ENCODE results near the gene SYT9.

GRCh38 chr11:7321473-7322450, 70.1 kb downstream of the SYT9 start:
- TF ChIP-seq CTCF (IDR thresholded peaks at IDR 0.05) (no peak), POLR2AphosphoS5 (IDR thresholded peaks at IDR 0.05; ENCODE audit: insufficient read depth in 1 of 2, low read depth in 1 of 2) (no peak), POLR2A (IDR thresholded peaks at IDR 0.05) (no peak)

Measured in vagina (tissue), 2 donors.